GM18867 (cell line): ENCODE data around the gene MAEA.
A peak's percentile ranks its signal among the peaks of the same experiment; 100 is the strongest.

Experiments used
- ATAC-seq: cut with Tn5 transposase; IDR thresholded peaks from one replicate; pipeline ENCODE4 v1.9.1; 2021; ENCODE audit warnings: mild to moderate bottlenecking, moderate library complexity; ENCODE audit not compliant: unreplicated experiment

The MAEA gene

DNA sequence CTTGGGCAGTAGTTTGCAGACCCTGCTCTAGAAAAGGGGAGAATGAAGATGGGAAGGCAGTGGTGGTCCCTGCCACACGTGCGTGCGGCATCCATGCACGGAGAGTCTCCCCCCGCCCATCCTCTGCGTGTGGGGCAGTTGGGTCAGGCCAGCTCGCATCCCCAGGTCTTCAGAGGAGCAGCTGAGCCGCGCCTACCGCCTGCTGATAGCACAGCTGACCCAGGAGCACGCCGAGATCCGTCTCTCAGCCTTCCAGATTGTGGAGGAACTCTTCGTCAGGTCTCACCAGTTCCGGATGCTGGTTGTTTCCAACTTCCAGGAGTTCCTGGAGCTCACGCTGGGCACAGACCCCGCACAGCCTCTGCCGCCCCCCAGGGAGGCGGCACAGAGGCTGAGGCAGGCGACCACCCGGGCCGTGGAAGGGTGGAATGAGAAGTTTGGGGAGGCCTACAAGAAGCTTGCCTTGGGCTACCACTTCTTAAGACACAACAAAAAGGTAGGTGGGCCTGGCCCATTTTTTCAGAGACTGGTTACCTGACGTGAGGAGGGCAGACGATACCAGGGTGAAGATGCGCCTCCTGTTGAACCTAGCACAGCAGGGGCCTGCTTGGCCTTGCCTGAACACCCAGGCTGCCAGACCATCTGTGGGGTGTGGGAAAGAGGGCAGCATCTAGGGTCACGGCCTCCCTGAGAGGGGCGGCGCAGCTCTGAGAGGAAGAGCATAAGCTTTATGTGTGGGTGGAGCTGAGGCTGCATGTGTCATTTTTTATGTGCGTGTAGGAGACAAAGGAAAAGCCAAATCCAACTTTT lies 59.9 kb downstream of the MAEA start:
- ATAC-seq: no peak

DNA sequence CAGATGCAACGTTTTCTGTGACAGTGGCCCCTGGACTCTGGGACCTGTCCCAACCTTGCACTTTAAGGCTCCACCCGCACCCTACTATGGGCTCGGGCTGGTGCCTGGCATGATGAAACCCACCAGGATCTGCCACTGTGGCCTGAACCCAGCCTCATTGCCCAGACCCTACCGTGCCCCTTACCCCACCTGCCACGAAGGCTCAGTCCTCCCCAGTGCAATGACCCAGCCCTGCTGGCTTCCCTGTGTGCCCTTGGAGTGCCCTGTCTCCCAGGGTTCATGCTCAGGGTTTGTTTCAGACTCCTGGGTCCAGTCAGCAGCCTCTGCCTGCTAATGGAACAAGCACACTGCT lies 60.5 kb downstream of the MAEA start:
- ATAC-seq: no peak

DNA sequence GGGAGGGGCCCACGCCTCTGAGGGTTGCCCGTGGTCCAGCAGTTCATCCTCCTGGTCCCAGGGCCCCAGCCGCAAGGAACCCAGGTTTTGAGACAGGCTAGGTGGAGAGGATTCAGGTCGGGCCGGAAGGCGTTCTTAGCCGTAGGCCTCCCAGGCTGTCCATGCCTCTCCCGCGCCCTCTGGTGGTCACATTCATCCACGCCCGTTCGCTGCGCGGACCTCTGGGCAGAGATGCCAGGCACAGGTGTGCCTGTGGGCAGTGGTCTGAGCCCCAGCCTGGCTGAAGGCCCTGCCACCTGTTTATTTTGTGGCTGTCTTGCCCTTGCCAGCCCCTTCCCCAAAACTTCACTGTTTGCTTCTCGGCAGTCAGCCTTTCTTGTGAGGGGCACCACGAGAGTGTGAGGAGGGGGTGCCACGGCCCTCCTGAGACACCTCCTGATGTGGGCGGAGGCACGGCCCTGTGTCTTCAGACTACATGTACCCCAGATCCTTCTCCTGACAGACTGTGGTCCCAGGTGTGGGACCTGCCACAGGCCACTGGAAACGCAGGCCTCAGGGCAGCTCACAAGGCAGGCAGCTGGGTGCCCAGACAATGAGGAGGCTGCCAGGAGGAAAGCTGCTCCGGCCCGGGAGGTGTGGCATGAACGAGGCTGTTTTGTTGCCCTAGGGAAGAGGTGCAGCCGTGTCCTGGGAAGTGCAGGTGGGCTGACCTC lies 62.3 kb downstream of the MAEA start:
- ATAC-seq: peak; percentile 21

DNA sequence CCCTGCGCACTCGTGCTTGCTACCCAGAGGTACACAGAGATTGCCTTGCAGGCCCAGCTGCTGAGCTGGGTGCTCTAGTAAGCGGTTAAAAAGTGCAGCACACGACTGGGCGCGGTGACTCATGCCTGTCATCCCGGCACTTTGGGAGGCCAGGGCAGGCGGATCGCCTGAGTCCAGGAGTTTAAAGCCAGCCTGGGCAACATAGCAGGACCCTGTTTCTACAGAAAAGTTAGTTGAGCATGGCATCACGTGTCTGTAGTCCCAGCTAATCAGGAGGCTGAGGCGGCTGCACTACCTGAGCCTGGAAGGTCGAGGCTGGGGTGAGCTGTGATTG lies 62.8 kb downstream of the MAEA start:
- no peak for ATAC-seq

DNA sequence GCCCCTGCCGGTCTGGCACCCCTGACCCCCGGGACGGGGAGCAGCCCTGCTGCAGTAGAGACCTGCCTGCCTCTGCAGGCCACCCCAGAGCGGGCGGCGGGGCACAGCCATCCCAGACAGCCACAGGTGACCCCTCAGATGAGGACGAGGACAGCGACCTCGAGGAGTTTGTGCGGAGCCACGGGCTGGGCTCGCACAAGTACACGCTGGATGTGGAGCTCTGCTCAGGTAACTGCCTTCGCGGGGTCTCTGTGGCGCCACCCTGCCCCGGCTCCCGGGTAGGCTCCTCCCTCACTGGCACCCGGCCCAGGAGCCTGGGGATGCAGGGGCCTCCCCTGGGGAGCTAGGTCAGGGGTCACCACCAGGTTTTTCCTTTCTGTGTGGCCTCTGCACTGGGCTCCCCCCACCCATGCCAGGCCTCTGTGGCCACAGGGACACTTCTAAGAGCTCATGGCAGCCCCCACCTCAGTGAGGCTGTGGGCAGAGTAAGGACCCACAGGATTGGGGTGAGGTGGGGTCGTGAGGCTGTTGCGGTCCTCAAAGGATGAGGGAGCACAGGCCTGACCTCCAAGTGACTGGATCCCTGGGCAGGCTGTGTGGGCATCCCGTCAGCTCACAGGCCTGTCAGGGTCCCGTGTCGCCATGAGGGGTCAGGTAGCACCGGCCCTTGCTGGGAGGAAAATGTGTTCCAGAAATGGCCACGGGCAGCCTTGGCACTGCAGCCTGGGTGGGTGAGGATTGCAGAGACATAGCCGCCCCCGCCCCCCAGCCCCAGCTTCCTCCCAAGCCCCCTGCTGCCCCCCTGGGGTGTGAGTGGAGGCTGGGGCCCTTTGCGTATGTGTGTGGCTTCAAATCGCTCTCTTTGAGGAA lies 63.7 kb downstream of the MAEA start:
- no peak for ATAC-seq

DNA sequence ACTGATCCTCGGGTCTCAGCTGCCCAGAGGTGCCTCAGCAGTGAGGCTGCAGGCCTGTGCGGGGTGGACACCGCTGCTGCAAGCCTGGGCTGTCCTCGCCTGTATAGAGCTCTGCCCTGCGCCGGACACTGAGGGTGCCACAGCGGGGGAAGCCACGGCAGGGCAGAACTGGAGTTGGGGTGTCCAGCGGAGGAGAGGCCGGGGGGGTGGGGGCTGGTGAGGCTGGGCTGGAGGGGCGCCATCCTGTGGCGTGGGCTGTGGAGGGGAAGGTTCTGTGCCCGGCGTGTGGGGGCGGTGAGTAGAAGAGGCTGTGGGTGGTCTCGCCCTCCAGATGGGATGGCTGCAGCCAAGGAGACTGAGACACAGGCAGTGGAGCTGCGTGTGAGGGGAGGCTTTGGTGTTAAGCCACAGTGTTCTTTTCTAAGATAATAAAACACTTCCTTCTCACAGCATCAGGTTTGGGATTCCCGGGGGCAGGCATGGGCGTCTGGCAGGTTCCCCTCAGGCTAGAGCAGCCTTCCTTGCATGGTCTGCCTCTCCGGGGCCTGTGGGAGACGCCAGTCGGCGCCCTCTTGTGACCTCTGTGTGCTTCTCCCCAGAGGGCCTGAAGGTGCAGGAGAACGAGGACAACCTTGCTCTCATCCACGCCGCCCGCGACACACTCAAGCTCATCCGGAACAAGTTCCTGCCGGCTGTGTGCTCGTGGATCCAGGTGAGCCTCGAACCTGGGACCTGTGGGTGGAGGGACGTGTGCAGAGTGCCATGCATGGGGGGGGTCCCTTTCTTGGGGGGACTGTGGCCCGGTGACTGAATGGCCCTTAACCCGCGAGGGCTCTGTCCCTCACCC lies 64.7 kb downstream of the MAEA start:
- ATAC-seq: no peak

DNA sequence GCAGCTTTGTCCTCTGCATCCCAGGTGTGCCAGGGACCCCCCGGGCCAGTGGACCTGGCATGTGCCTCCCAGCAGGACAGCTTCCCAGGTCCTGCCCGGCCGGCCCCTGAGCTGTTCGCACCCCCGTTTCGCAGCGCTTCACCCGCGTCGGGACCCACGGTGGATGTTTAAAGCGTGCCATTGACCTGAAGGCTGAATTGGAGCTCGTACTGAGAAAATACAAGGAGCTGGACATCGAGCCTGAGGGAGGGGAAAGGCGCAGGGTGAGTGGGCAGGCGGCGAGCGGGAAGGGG lies 65.2 kb downstream of the MAEA start:
- ATAC-seq: no peak

DNA sequence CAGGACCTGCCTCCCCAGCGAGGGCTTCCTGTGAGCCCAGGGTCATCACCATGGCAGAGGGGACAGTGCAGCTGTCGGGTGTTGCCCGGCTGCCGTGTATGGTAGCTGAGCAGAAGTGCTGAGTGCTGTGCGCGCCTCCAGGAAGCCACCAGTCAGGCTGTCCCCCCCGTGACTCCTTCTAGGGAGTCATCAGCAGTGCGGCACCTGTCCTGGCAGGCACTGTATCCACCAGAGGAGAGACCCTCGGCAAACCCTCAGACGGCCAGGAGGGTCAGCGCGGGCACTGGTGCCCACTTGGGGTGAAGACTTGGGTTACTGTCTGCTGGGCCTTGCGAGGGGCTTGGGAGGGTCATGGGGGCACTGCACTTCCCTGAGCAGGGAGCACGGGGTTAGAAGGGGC lies 65.7 kb downstream of the MAEA start:
- no peak for ATAC-seq

DNA sequence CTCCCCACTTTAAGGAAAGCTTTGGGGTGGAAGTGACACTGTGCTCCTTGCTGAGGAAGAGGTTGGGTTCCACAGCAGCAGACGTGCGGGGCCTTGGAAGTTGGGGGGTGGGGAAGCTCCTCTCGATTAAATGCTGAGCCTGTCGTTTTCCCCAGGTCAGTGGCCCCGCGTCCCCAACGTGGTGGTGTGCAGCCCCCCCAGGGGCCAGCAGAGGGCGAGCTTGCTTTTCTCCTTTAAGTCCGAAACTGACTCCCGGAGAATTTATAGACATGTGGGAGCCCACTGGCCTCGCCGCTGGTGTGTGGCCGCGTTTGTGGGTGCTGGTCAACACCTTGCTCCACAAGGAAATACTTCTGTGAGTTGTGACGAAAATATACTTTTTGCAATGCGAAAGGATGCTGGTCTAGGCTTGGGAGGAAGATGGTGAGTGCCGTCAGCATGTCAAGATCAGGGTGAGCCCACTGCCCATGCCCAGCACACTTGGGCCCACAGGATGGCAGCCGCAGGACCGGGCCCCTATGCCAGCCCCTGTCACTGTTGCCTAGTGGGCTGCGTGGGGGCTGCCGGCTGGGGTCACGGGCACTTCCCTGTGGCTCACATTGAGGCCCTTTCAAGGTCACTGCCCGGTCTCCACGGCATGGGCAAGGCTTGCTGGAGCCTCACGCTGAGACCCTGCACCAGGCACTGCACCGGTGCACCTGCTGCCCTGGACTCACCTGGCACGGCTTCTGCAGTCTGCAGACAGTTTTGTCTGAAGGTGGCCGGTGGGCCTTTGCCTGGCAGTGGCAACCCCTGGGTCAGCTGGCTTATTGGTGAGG lies 66.7 kb downstream of the MAEA start:
- ATAC-seq: no peak

DNA sequence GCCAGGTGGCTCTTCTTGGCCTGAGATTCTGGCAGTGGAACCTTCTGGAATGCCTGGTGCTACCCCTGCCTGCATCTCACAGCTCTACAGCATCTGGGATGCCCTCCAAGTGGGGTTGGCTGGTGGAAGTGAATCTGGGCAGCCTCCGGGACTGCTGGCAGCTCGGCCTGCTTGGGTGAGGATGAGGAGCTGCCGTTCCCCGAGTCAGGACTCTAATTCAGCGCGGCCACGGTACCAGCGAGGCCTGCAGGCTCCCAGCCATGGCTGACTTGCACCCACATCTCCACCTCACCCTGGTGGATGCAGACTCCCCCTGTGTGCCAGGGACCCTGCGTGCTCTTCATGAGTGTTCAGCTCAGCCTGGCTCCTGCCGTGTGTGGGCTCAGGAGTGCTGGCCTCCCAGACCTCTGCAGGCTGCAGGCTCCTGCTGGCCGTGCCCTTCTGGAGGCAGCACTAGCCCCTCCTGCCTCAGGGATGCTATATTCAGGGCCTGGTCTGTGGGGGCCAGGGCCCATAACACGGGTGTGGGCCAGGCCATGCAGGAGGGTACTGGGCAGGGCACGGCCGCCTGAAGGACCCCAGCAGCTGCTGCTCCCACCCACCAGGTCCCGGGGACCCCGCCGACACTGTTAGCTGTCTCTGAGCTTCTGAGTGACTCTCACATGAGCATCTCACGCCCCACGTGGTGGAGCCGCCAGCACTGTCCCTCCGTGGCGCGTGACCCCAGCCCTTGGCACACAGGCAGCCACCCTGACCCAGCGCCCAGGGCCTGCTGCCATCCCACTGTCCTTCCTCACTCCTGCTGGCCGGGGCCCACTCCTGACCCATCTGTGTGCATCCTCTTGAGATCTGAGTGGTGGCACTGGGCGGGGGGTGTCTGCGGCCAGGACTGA lies 67.9 kb downstream of the MAEA start:
- ATAC-seq: no peak

DNA sequence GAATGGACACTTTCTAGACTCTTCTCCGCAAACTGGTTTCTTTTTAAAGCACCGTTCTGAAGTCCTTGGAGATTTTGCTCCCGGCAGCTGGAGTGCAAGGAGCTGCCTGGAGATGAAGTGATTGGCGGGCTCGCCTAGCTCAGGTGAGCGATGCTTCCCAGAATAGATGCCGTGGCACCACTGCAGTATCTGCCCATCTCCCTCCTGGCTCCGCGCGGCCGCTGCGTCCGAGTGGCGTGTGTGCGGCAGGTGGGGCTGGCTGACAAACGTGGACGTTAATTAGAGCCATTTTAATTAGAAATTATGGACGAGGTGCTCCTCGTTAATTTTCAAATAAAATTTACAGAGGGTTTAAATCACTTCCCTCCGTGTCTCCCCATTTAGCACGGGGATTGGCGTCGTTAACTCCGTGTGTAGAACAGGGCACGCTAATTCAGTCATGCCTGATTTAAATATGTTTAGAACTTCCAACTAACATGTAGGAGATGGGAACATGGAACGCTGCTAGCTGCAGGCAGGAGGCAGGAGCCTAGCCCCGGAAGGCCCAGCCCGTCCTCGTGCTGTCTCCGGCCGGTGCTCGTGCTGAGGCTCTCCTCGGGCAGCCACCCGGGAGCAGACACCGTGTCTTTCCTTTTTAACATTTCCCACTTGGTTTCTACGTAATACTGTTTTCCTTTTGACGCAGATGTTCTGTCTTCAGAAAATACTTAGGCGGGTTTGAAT lies 68.9 kb downstream of the MAEA start:
- ATAC-seq: no peak

DNA sequence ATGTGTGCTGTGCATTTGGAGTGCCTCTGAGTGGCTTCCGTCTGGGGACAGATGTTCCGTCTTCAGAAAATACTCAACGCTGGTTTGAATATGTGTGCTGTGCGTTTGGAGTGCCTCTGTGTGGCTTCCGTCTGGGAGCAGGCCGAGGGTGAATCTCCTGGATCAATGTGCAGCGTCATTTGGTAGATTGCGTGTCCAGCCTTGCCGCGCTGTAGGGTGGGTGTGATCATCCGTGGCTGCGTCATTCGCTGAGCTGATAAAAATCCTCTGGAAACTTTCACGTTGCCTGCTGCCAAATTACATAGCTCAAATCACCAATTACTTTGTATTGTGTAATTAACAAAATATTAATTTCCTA lies 69.4 kb downstream of the MAEA start:
- ATAC-seq: no peak

DNA sequence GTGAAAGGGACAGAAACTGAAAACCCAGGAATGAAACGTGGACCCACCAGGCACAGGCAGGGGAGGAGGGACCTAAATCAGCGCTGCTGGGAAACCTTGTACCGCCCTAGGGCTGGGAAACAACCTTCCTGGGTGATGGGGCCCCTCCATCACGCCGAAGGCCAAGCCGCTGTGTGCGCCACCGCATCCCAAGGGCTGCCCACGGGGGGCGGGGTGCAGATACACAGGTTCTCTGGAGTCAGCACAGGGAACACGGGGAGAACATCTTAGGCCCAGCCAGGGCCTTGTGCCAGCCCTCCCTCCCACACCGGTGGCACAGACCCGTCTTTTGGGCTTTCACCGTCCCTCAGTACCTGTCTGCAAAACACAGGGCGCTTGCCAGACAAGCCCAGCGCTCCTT lies 70.3 kb downstream of the MAEA start:
- ATAC-seq: no peak

DNA sequence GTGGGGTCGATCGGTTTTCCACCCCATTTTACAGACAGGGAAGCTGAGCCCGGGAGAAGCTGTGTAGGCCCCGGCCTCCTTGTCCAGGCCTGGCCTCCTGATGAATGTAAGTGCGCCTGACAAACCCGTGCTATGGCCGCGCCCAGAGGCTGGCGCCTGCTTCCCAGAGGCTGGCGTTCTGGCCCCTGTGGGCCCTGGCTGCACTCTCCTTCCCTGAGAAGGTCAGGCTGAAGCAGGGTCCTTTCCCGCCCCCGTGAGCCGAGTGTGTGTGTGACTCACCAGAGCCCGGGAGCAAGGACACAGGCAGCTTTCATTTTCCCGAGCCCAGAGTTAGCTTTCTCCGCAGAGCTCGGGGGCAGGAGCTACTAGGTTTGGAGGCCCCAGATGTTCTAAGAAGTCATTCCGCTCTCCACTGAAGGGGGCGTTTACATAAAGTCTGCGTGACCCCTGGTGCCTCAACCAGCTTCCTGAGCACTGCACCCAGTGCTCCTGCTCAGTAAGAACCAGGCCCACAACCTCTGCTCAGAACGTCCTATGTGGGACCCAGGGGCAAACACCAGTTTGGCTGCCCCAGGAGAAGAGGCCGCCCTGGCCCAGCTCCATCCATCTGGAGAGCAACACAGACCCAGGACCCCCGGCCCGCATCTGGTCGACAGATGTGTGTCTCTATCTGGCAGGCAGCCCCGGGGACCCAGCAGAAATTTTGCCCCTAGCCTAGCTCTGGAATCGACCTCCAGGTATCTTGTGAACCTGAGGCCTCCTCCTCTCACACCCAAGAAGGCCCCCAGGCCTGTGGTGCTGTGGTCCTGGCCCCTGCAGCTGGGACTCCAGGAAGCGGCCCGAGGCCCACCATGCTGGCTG lies 71.0 kb downstream of the MAEA start:
- no peak for ATAC-seq

DNA sequence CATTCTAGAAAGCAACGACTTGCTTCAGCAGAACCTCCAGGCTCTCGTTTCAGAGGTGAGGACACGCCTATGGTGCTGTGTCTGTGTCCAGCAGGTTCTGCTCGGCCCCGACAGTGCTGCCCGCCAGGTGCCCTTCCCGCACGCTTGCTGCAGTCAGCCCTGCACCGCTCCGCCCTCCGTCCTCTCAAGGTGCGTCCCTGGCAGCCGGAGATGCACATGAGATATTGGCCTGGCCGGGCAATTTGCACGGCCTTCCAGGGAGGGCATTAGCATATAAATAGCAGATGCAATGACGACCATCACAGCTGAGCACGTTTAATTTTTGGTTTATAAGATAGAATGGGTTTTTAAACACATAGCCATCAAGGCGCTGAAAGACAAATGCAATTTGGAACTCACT lies 71.7 kb downstream of the MAEA start:
- ATAC-seq: no peak

DNA sequence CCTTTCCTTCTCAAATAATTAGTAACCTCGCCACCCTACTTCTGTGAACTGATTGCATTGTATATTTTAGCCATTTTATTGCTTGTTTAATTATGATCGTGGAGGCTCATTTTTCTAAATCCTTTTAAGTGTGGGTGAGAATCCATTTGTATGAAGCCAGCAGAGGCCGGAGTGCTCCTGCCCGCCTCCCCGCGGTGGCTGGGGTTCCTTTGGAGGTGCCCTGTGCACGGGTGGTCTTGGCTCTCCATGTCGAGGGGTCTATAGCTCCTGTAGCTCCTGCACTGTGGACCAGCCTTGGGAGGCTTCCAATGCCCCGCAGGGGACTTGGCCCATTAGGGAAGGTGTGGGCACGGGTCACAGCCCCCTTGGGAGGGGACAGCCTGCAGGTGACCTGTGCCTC lies 72.4 kb downstream of the MAEA start:
- no peak for ATAC-seq

DNA sequence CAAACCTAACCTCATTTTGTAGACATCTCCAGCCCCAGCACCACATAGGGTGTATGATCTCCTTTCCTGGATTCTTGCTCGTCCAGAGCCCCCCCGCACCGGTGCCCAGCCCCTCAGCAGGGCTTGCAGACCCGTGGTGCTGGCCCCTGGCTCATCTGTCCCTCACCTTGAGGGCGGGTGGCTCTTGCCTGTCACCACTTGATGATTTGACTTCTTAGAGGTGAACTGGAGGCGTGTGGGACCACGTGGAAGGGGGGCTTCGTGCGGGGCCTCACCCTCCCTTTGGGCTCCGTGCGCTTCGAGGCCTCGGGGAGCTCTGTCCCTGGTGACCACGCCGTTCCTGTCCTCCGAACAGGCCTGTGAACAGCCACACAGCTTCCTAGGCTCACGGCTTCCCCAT lies 72.8 kb downstream of the MAEA start:
- no peak for ATAC-seq

DNA sequence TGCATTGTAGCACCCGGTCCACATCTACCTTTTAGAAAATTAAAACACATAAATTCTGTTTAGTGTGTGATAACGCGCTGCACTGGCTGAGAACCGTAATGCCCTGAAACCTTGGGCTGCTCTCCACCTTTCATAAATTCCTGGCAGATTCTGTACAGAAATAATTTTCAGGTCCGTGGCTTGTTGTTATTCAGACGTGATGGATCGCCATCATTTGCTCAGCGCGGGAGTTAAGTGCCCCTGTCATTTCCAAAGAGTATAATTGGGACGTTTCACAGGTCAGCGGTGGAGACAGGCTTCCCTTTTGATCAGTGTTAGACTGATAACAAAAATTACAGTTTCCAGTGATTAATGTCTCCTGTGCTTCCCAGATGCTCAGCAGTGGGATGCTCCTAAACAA lies 73.8 kb downstream of the MAEA start:
- ATAC-seq: no peak
